ENCODE data around the gene GATA6. TPM values are rescaled to one million over a fixed set of nuclear protein-coding genes. Genes with fewer than 3 reads are reported as not detected.

Gene GATA6
- total and polyA plus RNA-seq, 2 experiments from 2014 or later = 0.08 TPM; not detected in 1

DNA sequence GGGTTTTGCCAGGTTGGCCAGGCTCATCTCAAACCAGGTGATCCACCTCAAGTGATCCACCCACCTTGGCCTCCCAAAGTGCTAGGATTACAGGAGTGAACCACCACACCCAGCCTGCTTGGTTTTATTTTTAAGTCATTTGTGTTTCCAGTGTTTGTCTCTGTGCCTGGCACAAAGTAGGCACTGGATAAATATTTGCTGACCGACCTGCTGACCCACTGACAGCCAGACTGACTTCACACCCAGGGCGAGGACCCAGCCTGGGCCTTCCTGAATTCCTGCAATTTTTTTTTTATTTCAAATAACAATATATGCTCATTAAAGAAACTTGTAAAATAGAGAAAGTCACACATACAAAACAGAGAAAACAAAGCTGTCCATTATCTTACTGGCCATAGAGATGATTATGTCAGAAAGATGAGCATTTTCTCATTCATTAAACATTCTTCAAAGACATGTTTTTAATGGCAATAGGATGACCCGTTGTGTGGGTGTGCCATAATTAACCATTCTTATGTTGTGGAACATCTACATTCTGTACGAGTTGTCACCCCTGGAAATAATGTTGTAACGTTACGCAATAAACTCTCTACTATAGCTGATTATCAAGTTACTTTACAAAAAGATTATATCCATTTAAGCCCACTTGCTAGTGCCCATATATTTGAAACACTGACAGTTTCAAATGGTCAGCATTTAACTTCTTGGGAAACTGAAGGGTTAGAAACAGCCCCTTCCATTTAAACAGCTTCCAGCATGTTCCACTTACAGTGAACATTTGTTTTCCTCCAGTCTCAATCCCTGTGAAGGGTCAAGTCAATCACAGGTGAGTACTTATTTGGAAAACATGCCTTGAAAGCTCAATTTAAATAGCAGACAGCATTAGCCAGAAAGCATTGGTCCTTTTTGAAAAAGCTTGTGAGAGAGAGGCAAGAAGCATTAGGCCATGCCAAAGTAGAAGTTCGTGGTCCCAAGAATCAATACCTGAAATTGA is 25.7 kb upstream of the GATA6 start (continued):
- TF ChIP-seq, protein P1, sequence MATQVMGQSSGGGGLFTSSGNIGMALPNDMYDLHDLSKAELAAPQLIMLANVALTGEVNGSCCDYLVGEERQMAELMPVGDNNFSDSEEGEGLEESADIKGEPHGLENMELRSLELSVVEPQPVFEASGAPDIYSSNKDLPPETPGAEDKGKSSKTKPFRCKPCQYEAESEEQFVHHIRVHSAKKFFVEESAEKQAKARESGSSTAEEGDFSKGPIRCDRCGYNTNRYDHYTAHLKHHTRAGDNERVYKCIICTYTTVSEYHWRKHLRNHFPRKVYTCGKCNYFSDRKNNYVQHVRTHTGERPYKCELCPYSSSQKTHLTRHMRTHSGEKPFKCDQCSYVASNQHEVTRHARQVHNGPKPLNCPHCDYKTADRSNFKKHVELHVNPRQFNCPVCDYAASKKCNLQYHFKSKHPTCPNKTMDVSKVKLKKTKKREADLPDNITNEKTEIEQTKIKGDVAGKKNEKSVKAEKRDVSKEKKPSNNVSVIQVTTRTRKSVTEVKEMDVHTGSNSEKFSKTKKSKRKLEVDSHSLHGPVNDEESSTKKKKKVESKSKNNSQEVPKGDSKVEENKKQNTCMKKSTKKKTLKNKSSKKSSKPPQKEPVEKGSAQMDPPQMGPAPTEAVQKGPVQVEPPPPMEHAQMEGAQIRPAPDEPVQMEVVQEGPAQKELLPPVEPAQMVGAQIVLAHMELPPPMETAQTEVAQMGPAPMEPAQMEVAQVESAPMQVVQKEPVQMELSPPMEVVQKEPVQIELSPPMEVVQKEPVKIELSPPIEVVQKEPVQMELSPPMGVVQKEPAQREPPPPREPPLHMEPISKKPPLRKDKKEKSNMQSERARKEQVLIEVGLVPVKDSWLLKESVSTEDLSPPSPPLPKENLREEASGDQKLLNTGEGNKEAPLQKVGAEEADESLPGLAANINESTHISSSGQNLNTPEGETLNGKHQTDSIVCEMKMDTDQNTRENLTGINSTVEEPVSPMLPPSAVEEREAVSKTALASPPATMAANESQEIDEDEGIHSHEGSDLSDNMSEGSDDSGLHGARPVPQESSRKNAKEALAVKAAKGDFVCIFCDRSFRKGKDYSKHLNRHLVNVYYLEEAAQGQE (IDR thresholded peaks at IDR 0.05; ENCODE audit: unreplicated experiment) = no peak
- TF ChIP-seq, protein P2, sequence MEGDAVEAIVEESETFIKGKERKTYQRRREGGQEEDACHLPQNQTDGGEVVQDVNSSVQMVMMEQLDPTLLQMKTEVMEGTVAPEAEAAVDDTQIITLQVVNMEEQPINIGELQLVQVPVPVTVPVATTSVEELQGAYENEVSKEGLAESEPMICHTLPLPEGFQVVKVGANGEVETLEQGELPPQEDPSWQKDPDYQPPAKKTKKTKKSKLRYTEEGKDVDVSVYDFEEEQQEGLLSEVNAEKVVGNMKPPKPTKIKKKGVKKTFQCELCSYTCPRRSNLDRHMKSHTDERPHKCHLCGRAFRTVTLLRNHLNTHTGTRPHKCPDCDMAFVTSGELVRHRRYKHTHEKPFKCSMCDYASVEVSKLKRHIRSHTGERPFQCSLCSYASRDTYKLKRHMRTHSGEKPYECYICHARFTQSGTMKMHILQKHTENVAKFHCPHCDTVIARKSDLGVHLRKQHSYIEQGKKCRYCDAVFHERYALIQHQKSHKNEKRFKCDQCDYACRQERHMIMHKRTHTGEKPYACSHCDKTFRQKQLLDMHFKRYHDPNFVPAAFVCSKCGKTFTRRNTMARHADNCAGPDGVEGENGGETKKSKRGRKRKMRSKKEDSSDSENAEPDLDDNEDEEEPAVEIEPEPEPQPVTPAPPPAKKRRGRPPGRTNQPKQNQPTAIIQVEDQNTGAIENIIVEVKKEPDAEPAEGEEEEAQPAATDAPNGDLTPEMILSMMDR (conservative IDR thresholded peaks at IDR 0.05; ENCODE audit: low read depth in 2 of 2) = no peak
- TF ChIP-seq EZH2phosphoT487 (IDR thresholded peaks at IDR 0.05; ENCODE audit: unreplicated experiment) (no peak), STAT1 (IDR thresholded peaks at IDR 0.05; ENCODE audit: unreplicated experiment) (no peak), EZH2 (IDR thresholded peaks at IDR 0.05; ENCODE audit: low read depth, unreplicated experiment) (no peak), CREB1 (CRISPR knock-in tag; IDR thresholded peaks at IDR 0.05; ENCODE audit: low read depth) (no peak)

DNA sequence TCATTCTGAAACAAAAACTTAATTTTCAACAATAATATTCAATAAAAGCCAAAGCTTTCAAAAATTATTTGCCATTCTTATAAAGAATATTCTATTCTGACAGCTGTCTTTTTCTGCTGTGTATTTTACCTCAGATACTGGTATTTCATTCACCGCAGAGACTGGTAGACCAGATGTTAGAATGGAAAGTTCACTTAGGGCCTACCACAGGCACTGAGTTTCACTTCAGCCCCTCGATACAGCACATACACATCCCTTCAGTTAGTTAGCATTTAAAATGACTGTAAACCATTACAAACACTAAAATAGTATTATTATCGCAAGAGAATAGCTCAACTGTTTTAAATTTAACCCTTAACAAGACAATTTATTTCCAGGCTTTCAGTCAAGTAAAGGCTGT is 24.2 kb upstream of the GATA6 start:
- Mint-ChIP-seq H3K27ac (no peak overlapping the region), H3K9me3 (no peaks in the 10 kb centered on the region), H3K36me3 (ENCODE audit: low read depth) (no peaks in the 10 kb centered on the region), H3K4me1 (no peaks in the 10 kb centered on the region; the same call in 1 of the 3 replicates), H3K4me3 (no peak overlapping the region), H3K27me3 (ENCODE audit: insufficient read depth, low read depth, poor library complexity) (peaks cover 3% of the 10 kb centered on the region)
- H2AFZ ChIP-seq = no peak overlapping the region
- no peaks in the 10 kb centered on the region for H3F3A ChIP-seq (replicated peaks; ENCODE audit: low read depth)
- H3K4me2 ChIP-seq = no peak overlapping the region
- H3K27me3 ChIP-seq (ENCODE audit: insufficient read depth) = no peaks in the 10 kb centered on the region
- no peaks in the 10 kb centered on the region for H3K9me2 ChIP-seq (ENCODE audit: insufficient read depth)
- no peak for ATAC-seq
- H3K27ac ChIP-seq (ENCODE audit: low read depth) = no peak overlapping the region
- no peak for DNase-seq (ENCODE audit: low spot score)
- H3K4me1 ChIP-seq (ENCODE audit: insufficient read depth) = no peaks in the 10 kb centered on the region
- no peaks in the 10 kb centered on the region for H3K36me3 ChIP-seq (ENCODE audit: insufficient read depth)
- no peak overlapping the region for H3K4me3 ChIP-seq
- no peaks in the 10 kb centered on the region for H4K20me1 ChIP-seq (replicated peaks; ENCODE audit: insufficient read depth)
- H3K79me2 ChIP-seq (replicated peaks; ENCODE audit: insufficient read depth) = no peaks in the 10 kb centered on the region
- no peak for TF ChIP-seq EZH2 (IDR thresholded peaks at IDR 0.05; ENCODE audit: low read depth, unreplicated experiment)
- TF ChIP-seq ZNF331 (CRISPR knock-in tag; IDR thresholded peaks at IDR 0.05; ENCODE audit: low read depth) = no peak
- TF ChIP-seq STAT1 (IDR thresholded peaks at IDR 0.05; ENCODE audit: unreplicated experiment) = no peak
- TF ChIP-seq CREB1 (CRISPR knock-in tag; IDR thresholded peaks at IDR 0.05; ENCODE audit: low read depth) = no peak
- no peak for TF ChIP-seq POLR2AphosphoS5 (IDR thresholded peaks at IDR 0.05; ENCODE audit: low read depth)
- TF ChIP-seq ZNF114 (CRISPR knock-in tag; IDR thresholded peaks at IDR 0.05) = no peak
- TF ChIP-seq NANOG (IDR thresholded peaks at IDR 0.05; ENCODE audit: borderline replicate concordance) = no peak
- TF ChIP-seq, protein P3, sequence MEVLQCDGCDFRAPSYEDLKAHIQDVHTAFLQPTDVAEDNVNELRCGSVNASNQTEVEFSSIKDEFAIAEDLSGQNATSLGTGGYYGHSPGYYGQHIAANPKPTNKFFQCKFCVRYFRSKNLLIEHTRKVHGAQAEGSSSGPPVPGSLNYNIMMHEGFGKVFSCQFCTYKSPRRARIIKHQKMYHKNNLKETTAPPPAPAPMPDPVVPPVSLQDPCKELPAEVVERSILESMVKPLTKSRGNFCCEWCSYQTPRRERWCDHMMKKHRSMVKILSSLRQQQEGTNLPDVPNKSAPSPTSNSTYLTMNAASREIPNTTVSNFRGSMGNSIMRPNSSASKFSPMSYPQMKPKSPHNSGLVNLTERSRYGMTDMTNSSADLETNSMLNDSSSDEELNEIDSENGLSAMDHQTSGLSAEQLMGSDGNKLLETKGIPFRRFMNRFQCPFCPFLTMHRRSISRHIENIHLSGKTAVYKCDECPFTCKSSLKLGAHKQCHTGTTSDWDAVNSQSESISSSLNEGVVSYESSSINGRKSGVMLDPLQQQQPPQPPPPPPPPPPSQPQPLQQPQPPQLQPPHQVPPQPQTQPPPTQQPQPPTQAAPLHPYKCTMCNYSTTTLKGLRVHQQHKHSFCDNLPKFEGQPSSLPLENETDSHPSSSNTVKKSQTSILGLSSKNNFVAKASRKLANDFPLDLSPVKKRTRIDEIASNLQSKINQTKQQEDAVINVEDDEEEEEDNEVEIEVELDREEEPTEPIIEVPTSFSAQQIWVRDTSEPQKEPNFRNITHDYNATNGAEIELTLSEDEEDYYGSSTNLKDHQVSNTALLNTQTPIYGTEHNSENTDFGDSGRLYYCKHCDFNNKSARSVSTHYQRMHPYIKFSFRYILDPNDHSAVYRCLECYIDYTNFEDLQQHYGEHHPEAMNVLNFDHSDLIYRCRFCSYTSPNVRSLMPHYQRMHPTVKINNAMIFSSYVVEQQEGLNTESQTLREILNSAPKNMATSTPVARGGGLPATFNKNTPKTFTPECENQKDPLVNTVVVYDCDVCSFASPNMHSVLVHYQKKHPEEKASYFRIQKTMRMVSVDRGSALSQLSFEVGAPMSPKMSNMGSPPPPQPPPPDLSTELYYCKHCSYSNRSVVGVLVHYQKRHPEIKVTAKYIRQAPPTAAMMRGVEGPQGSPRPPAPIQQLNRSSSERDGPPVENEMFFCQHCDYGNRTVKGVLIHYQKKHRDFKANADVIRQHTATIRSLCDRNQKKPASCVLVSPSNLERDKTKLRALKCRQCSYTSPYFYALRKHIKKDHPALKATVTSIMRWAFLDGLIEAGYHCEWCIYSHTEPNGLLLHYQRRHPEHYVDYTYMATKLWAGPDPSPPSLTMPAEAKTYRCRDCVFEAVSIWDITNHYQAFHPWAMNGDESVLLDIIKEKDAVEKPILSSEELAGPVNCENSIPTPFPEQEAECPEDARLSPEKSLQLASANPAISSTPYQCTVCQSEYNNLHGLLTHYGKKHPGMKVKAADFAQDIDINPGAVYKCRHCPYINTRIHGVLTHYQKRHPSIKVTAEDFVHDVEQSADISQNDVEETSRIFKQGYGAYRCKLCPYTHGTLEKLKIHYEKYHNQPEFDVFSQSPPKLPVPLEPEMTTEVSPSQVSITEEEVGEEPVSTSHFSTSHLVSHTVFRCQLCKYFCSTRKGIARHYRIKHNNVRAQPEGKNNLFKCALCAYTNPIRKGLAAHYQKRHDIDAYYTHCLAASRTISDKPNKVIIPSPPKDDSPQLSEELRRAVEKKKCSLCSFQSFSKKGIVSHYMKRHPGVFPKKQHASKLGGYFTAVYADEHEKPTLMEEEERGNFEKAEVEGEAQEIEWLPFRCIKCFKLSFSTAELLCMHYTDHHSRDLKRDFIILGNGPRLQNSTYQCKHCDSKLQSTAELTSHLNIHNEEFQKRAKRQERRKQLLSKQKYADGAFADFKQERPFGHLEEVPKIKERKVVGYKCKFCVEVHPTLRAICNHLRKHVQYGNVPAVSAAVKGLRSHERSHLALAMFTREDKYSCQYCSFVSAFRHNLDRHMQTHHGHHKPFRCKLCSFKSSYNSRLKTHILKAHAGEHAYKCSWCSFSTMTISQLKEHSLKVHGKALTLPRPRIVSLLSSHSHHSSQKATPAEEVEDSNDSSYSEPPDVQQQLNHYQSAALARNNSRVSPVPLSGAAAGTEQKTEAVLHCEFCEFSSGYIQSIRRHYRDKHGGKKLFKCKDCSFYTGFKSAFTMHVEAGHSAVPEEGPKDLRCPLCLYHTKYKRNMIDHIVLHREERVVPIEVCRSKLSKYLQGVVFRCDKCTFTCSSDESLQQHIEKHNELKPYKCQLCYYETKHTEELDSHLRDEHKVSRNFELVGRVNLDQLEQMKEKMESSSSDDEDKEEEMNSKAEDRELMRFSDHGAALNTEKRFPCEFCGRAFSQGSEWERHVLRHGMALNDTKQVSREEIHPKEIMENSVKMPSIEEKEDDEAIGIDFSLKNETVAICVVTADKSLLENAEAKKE (CRISPR knock-in tag; IDR thresholded peaks at IDR 0.05) = no peak
- no peak for TF ChIP-seq EZH2phosphoT487 (IDR thresholded peaks at IDR 0.05; ENCODE audit: unreplicated experiment)
